HG03095 (cell line): ENCODE data around the gene SIGLEC8.

Experiments used
- ATAC-seq: cut with Tn5 transposase; IDR thresholded peaks from one replicate; pipeline ENCODE4 v1.9.1; 2021; ENCODE audit warnings: moderate library complexity; ENCODE audit not compliant: unreplicated experiment

Gene SIGLEC8

GRCh38 chr19:51407511-51408131 is 50.6 kb downstream of the SIGLEC8 start:
- no peak for ATAC-seq

GRCh38 chr19:51402117-51402516 is 56.1 kb downstream of the SIGLEC8 start:
- no peak for ATAC-seq
